ENCODE data around the gene APOA1. TPM values are rescaled to one million over a fixed set of nuclear protein-coding genes. Genes with fewer than 3 reads are reported as not detected.

Gene APOA1
- polyA plus RNA-seq: 0.10 TPM in 1 of 3 replicates, not detected in the others
- polyA plus RNA-seq (2011; ENCODE audit: low read depth): 0.56 TPM
- not detected in 2 replicates for polyA plus RNA-seq (2011; cell fraction: cytosol; rRNA removed)
- 0.28 TPM in 1 of 2 replicates, not detected in the other for polyA plus RNA-seq (2011; cell fraction: nucleus; rRNA removed)
- polyA plus RNA-seq (2012; ENCODE audit: low replicate concordance): 0.25 TPM in 1 of 2 replicates, not detected in the other
- polyA minus RNA-seq: 0.20 TPM in 1 of 3 replicates, not detected in the others
- polyA minus RNA-seq (2011; cell fraction: cytosol; rRNA and poly(A)+ RNA removed): not detected
- 0.53 TPM in 1 of 2 replicates, not detected in the other for polyA minus RNA-seq (2011; cell fraction: nucleus; rRNA and poly(A)+ RNA removed)

DNA sequence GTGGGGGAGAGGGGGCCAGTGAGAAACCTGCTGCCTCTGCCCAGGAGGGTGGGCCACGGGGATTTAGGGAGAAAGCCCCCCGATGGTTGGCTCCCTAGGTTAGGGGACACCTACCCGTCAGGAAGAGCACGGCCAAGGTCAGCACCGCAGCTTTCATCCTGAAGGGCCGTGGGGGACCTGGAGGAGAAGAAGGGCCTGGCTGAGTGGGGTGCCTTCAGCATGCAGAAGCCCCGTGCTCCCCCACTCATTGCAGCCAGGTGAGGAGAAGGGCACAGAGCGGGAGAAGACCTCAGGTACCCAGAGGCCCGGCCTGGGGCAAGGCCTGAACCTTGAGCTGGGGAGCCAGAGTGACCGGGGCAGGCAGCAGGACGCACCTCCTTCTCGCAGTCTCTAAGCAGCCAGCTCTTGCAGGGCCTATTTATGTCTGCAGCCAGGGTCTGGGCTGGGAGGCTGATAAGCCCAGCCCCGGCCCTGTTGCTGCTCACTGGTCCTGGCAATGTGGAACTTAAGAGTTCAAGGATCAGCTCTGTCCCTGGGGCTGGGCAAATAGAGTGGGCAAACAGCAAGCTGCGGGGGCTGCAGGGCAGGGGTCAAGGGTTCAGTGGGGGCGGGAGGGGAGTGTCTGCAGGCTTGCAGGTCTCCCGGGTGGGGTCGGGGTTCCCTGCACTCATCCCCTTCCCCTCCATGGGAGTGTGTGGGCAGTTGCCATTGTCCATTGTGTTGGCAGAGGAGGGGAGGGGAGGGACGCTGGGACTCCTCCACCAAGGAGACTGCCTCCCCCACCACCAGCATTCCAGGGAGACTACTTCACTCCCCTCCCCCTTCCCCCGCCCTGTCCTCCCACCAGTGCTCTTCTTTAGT, at the start of gene APOA1:
APOA1 (minus strand) TSS at position 392 of the 861 bp plus-strand sequence; CDS start at position 157, 235 bp downstream.
- Histone ChIP-seq H3K9ac (ENCODE audit: control insufficient read depth, extremely low read depth, insufficient read depth, low read length) (no peak within 1 kb of the TSS), H3K9me3 (ENCODE audit: control insufficient read depth, low read depth, low read length) (no peaks in the 10 kb centered on the region), H3K4me3 (ENCODE audit: control insufficient read depth in 2 of 3, extremely low read depth in 1 of 3, insufficient read depth in 2 of 3, low read depth in 1 of 3, low read length in 3 of 3) (no peak within 1 kb of the TSS), H3K9me1 (ENCODE audit: control insufficient read depth, extremely low read depth, insufficient read depth, low read length) (no peaks in the 10 kb centered on the region), H3K27ac (ENCODE audit: control insufficient read depth, insufficient read depth, low read length) (no peak within 1 kb of the TSS), H4K20me1 (ENCODE audit: control insufficient read depth, extremely low read depth, insufficient read depth, low read length) (no peaks in the 10 kb centered on the region), H3K4me2 (ENCODE audit: control insufficient read depth, extremely low read depth, insufficient read depth, low read depth, low read length) (no peak within 1 kb of the TSS), H3K4me1 (ENCODE audit: control insufficient read depth, extremely low read depth, insufficient read depth, low read length) (peaks cover 4% of the 10 kb centered on the region), H2AFZ (ENCODE audit: control insufficient read depth, low read length) (no peak within 1 kb of the TSS), H3K27me3 (ENCODE audit: control insufficient read depth, extremely low read depth, insufficient read depth, low read length) (no peaks in the 10 kb centered on the region), H3K79me2 (ENCODE audit: control insufficient read depth, insufficient read depth, low read length) (no peaks in the 10 kb centered on the region), H3K36me3 (ENCODE audit: control insufficient read depth in 2 of 2, extremely low read depth in 1 of 2, insufficient read depth in 2 of 2, low read length in 2 of 2) (no peaks in the 10 kb centered on the region)
- dilution Hi-C loops (cut with MboI; ENCODE audit: extremely low pct_ligation_motif_present, low sequenced_read_pairs): no loop called here
- DNase-seq (ENCODE audit: low read depth, low spot score) (no peak), FAIRE-seq (no peak)
- TF ChIP-seq, protein P1, sequence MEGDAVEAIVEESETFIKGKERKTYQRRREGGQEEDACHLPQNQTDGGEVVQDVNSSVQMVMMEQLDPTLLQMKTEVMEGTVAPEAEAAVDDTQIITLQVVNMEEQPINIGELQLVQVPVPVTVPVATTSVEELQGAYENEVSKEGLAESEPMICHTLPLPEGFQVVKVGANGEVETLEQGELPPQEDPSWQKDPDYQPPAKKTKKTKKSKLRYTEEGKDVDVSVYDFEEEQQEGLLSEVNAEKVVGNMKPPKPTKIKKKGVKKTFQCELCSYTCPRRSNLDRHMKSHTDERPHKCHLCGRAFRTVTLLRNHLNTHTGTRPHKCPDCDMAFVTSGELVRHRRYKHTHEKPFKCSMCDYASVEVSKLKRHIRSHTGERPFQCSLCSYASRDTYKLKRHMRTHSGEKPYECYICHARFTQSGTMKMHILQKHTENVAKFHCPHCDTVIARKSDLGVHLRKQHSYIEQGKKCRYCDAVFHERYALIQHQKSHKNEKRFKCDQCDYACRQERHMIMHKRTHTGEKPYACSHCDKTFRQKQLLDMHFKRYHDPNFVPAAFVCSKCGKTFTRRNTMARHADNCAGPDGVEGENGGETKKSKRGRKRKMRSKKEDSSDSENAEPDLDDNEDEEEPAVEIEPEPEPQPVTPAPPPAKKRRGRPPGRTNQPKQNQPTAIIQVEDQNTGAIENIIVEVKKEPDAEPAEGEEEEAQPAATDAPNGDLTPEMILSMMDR (optimal IDR thresholded peaks at IDR 0.05 in 1 of 3, IDR thresholded peaks at IDR 0.05 in 1 of 3, conservative IDR thresholded peaks at IDR 0.05 in 1 of 3; ENCODE audit: extremely low read depth in 1 of 3, insufficient read depth in 2 of 3, low read length in 3 of 3): no peak
- no peak for TF ChIP-seq EZH2 (IDR thresholded peaks at IDR 0.05; ENCODE audit: low read length)

DNA sequence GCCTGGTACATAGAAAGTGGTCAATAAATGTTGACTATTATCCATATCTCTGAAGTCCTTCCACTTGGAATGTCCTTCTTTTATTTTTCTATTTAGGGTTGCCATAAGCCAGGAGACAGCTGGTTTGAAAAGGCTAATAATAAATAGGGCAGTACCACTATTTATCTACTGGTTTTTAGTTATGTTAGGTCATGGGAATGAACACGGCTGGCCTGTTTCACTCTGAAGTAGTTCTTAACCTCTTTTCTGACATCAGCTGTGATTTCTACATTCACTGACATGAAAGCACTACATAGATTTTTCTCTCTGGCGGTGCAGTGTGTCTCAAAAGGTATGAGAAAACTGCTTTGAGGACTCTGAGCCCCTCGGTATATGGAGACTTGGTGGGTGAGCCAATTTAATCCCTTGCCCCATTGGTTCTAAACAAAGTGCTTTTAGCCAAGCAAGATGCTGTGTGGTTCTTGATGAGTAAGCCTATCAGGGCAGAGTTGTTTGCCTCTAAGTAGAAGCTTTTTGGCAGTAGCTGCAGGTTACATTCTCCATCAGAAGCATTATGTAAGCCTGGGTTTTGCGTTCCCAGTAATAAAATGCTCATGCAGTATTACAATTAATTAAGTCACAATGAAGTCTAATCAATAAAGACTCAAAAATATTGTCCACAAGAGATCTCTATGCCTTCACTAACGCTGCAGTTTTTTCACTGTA, 48.7 kb upstream of the APOA1 start:
- dilution Hi-C loops (cut with MboI; ENCODE audit: extremely low pct_ligation_motif_present, low sequenced_read_pairs): no loop called here
- FAIRE-seq: no peak

More for the DNA sequence above, 48.7 kb upstream of the APOA1 start:
- Histone ChIP-seq H3K9me3 (ENCODE audit: control insufficient read depth, low read depth, low read length) (no peaks in the 10 kb centered on the region), H4K20me1 (ENCODE audit: control insufficient read depth, extremely low read depth, insufficient read depth, low read length) (no peaks in the 10 kb centered on the region), H3K36me3 (ENCODE audit: control insufficient read depth in 2 of 2, extremely low read depth in 1 of 2, insufficient read depth in 2 of 2, low read length in 2 of 2) (peaks cover 0 to 2% of the 10 kb centered on the region in 2 experiments), H3K4me3 (ENCODE audit: control insufficient read depth in 2 of 3, extremely low read depth in 1 of 3, insufficient read depth in 2 of 3, low read depth in 1 of 3, low read length in 3 of 3) (no peak overlapping the region), H3K27me3 (ENCODE audit: control insufficient read depth, extremely low read depth, insufficient read depth, low read length) (no peaks in the 10 kb centered on the region), H3K4me1 (ENCODE audit: control insufficient read depth, extremely low read depth, insufficient read depth, low read length) (peaks cover 4% of the 10 kb centered on the region), H3K4me2 (ENCODE audit: control insufficient read depth, extremely low read depth, insufficient read depth, low read depth, low read length) (no peak overlapping the region), H3K9me1 (ENCODE audit: control insufficient read depth, extremely low read depth, insufficient read depth, low read length) (no peaks in the 10 kb centered on the region), H2AFZ (ENCODE audit: control insufficient read depth, low read length) (no peak overlapping the region), H3K79me2 (ENCODE audit: control insufficient read depth, insufficient read depth, low read length) (no peaks in the 10 kb centered on the region), H3K9ac (ENCODE audit: control insufficient read depth, extremely low read depth, insufficient read depth, low read length) (no peak overlapping the region), H3K27ac (ENCODE audit: control insufficient read depth, insufficient read depth, low read length) (no peak overlapping the region)
- no peak for DNase-seq (ENCODE audit: low read depth, low spot score)
- TF ChIP-seq, protein P1 (optimal IDR thresholded peaks at IDR 0.05 in 1 of 3, IDR thresholded peaks at IDR 0.05 in 1 of 3, conservative IDR thresholded peaks at IDR 0.05 in 1 of 3; ENCODE audit: extremely low read depth in 1 of 3, insufficient read depth in 2 of 3, low read length in 3 of 3): no peak
- no peak for TF ChIP-seq EZH2 (IDR thresholded peaks at IDR 0.05; ENCODE audit: low read length)
